Measurements from ENCODE around the gene GYPA.
A peak's percentile ranks its signal among the peaks of the same experiment; 100 is the strongest.
"Not testable (repeated sequence)": the region's sequence is repeated elsewhere in the genome, so short reads cannot be mapped to it uniquely, and the experiment has no call there.

GYPA gene

GRCh38 chr4:144140594-144141295 lies at the start of gene GYPA:
Gene GYPA (minus strand): TSS chr4:144140718. CDS start chr4:144140635, 83 bp downstream.
- FAIRE-seq; DNase-seq (ENCODE audit: low spot score): not testable (repeated sequence)

DNA sequence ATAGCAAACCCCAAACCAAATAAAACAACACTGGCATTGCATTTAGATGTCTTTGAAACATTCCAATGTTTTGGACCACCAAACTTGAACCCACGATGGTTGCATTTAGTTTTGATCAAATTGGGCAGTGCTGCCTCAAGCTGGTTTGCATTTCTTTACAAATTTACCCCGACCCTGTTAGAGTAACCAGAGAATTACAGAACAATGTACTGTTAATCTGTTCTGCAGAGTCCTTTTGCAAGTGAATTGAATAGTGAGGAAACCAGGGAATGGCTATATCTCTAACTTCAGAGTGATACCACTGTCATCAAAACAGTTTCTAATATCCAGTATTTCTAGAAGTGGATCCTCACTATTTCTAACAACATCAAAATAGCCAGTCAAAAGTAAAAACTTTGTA lies 49.5 kb upstream of the GYPA start:
- FAIRE-seq (no peak), DNase-seq (ENCODE audit: low spot score) (no peak)

DNA sequence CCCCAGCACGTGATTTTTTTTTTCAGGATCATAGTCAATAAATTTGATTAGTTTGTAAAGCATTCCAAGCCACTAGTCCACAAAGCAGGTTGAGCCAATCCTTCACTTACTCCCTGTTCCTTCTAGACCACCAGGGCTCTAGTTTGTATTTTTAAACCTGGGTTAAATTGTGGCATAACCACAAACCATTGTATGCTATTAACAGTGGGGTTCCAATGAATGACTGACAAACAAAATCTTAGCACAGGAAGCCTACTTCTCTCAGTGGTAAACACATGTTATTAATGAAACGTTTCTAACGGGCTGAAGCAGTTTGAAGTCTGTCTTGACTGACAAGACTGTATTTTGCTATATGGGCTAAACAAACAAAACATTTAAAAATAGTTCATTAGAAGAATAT lies 48.6 kb upstream of the GYPA start:
- FAIRE-seq (no peak), DNase-seq (ENCODE audit: low spot score) (no peak)

- DNase-seq (ENCODE audit: low spot score) (no peak), FAIRE-seq (no peak)
Observed at GRCh38 chr4:144185086-144185485, 44.6 kb upstream of the GYPA start.

GRCh38 chr4:144183165-144183564 lies 42.6 kb upstream of the GYPA start:
- DNase-seq (ENCODE audit: low spot score): no peak
- FAIRE-seq: no peak

DNA sequence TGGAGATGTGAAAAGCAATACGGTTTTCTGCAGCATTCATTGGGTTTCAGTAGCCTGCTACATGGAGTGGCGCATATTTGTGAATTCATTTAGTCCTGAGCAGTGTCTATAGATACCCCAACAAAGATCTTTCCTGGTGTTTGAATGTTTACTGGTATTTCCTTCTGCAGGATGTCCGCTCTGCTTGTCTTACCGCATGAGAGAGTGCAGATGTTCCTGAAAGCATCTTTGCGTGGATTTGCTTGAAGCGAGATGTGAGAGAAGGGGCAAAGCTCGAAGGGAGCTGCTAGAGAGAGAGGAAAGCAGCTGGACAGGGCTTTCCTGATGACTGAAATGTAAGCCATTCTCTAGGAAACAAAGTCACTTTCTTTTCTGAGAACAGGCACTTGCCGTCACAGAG lies 40.9 kb upstream of the GYPA start:
- no peak for DNase-seq (ENCODE audit: low spot score)
- FAIRE-seq: no peak

DNA sequence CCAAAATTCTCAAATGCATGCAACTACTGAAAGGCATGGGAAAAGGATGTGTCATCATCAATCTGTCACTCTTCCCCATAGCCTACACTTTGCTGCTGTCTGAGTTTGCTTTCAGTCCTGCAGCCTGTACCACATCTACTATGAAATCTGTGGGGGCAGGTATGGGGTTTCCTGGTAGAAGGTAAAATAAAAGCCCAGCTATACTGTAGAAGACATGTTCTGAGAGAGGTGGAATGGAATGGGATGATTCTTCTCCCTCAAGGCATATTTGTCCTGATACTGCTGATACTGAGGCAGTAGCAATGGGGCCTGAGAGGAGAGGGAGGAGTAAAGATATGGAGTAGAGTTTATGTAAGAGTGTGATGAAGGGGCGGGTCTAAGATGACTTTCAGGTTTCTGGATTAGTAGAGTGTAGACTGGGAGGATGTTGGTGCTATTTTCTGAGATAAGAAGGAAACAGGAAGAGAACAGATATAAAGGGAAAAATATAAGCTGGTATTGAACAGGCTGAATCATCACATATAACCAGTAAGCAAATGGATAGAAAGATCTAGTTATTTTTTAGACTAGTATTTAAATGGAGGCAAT lies 38.7 kb upstream of the GYPA start:
- FAIRE-seq: no peak
- DNase-seq (ENCODE audit: low spot score): no peak

- FAIRE-seq: no peak
- DNase-seq (ENCODE audit: low spot score): no peak
Observed at GRCh38 chr4:144178414-144178813, 37.9 kb upstream of the GYPA start.

DNA sequence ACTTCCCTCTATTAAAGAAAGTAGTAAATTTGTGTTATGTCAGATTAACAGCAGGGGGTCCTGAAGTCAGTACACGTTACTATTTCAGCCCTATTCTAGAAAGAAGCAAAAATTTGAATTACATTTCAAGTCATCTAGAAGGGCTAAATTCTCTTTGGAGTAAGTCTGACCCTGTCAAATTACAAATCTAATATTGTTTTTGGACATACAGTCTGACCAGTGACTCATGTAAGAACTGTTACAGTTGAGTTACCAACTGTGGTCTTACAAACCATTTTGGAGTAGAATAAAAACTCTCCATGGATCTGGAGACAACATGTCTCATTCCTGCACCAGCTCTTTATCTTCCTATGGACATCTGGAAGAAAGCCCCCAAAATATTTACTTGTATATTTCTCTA lies 36.0 kb upstream of the GYPA start:
- DNase-seq (ENCODE audit: low spot score) (no peak), FAIRE-seq (no peak)

- FAIRE-seq: no peak
Observed at GRCh38 chr4:144174401-144175067, 34.0 kb upstream of the GYPA start.

DNA sequence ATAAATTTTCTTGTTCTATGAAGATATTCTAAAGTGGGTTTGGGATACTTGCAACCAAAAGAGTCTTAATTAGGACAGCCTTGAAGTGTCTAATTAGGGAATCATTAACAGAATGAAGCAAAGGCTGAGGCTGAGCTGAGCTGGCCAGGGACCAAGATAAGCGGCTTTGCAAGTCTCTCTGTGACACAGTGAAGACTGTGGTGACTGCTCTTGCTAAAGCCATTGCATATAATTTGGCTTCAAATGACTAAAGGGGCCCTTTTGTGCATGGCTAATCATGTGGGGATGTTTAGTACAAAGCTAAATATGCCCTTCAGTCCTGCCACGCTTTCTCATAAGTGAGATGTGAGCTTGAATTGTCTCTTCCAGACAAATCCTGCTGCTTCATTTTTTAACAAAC lies 31.2 kb upstream of the GYPA start:
- no peak for FAIRE-seq
- DNase-seq (ENCODE audit: low spot score): no peak

More at GRCh38 chr4:144174401-144175067, 34.0 kb upstream of the GYPA start:
- DNase-seq (ENCODE audit: low spot score): peak; percentile 37

DNA sequence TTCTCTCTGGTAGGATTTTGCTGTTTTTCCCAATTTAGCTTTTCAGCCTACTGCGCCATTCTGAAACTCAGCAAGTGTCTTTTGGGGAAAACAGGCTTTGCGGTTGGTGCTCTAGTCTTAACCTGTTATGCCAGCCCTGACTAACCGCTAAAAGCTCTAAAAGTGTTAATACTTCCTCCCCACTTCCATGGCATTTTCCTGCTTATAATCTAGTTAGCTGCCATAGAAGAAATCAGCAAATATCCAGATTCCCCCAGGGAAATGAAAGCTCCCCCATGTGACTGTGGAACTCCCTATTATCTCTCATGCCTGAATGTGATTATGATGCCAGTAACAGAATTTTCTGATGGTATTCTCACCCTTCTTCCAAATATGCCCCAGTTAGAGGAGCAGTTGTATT lies 28.7 kb upstream of the GYPA start:
- DNase-seq (ENCODE audit: low spot score) (no peak), FAIRE-seq (no peak)

- DNase-seq (ENCODE audit: low spot score) (no peak), FAIRE-seq (no peak)
Observed at GRCh38 chr4:144154044-144154443, 13.5 kb upstream of the GYPA start.

- FAIRE-seq: not testable (repeated sequence)
- DNase-seq (ENCODE audit: low spot score): peak; percentile 5
Observed at GRCh38 chr4:144142690-144143326, 2.3 kb upstream of the GYPA start.

- FAIRE-seq: no peak
Observed at GRCh38 chr4:144141493-144141892, 975 bp upstream of the GYPA start.

GRCh38 chr4:144139991-144140390 lies 527 bp downstream of the GYPA start:
- not testable (repeated sequence) for DNase-seq (ENCODE audit: low spot score)

More at GRCh38 chr4:144141493-144141892, 975 bp upstream of the GYPA start:
- no peak for DNase-seq (ENCODE audit: low spot score)

GRCh38 chr4:144139547-144139946 lies 971 bp downstream of the GYPA start:
- DNase-seq (ENCODE audit: low spot score); FAIRE-seq: not testable (repeated sequence)

More at GRCh38 chr4:144139991-144140390, 527 bp downstream of the GYPA start:
- FAIRE-seq: not testable (repeated sequence)

DNA sequence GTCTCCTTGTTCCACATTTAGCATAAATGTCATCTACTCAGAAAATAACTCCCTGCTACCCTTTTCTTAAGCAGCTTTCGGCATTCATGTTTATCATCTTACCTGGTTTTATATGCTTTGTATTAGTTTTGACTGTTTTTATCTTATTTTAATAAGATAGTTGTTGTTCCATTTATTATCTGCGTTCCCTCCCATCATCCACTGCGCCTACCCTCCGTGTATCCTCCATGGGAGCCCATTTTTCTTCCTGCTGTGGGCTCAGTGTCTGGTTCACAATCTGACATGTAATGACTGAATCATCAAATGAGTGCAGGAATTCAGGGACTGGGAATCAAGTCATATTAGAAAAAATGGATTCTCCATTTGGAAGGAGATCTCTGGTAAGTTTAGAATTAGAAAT lies 2.3 kb downstream of the GYPA start:
- DNase-seq (ENCODE audit: low spot score); FAIRE-seq: not testable (repeated sequence)

GRCh38 chr4:144137137-144137931 lies 3.2 kb downstream of the GYPA start:
- not testable (repeated sequence) for FAIRE-seq; DNase-seq (ENCODE audit: low spot score)

DNA sequence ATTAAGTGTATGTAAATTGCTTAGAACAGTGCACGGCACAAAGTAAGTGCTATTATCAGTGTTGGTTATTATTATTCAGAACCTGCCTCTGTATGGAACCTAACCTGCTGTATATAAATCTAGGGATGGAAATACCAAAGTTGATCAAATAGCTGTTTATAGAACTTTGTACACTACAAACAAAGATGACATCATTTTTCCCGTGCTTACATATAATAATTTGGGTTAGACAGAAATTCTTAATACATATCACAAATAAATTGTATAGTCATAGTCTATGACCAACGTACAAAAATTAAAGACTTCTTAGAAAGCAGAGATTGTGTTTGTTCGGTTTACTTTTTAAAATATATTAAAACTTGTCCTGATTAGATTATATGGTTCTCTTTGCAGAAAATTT lies 4.3 kb downstream of the GYPA start:
- not testable (repeated sequence) for DNase-seq (ENCODE audit: low spot score); FAIRE-seq

GRCh38 chr4:144130167-144130566 lies 10.4 kb downstream of the GYPA start:
- DNase-seq (ENCODE audit: low spot score); FAIRE-seq: not testable (repeated sequence)
